BE2C (cell line): Measurements from ENCODE around the gene NOC4L.

Experiments
- DNase-seq: peaks from one replicate; pipeline ENCODE4 v3.0.0-alpha.2; 2020
- H3K27me3 ChIP-seq: fragments of 250-450 bp; sonication (Bioruptor Pico); 2 replicates; pipeline ENCODE4 v1.5.1; 2020; ENCODE audit warnings: mild to moderate bottlenecking
- H3K36me3 ChIP-seq: fragments of 250-450 bp; sonication (Bioruptor Pico); 2 replicates; pipeline ENCODE4 v1.5.1; 2020; ENCODE audit warnings: mild to moderate bottlenecking
- H3K4me1 ChIP-seq: fragments of 250-450 bp; sonication (Bioruptor Pico); 2 replicates; pipeline ENCODE4 v1.5.1; 2020
- H3K4me3 ChIP-seq: 2 replicates; pipeline ENCODE4 v1.5.1; 2011; ENCODE audit warnings: low read depth, low read length
- H3K9me3 ChIP-seq: fragments of 250-450 bp; sonication (Bioruptor Pico); 2 replicates; pipeline ENCODE4 v1.5.1; 2020
- CTCF ChIP-seq: IDR thresholded peaks from 2 replicates; pipeline ENCODE4 v1.5.1; 2012; ENCODE audit warnings: mild to moderate bottlenecking, low read depth, low read length

The NOC4L gene

GRCh38 chr12:132171293-132171967 lies 27.2 kb downstream of the NOC4L start:
- Histone ChIP-seq H3K36me3 (no peaks in the 10 kb centered on the region), H3K9me3 (no peaks in the 10 kb centered on the region), H3K4me1 (no peaks in the 10 kb centered on the region), H3K27me3 (peaks cover 77% of the 10 kb centered on the region), H3K4me3 (no peak overlapping the region)
- DNase-seq: no peak
- TF ChIP-seq CTCF: no peak

GRCh38 chr12:132171968-132172521 lies 27.8 kb downstream of the NOC4L start:
- DNase-seq: no peak
- no peaks in the 10 kb centered on the region for H3K9me3 ChIP-seq
- peaks cover 83% of the 10 kb centered on the region for H3K27me3 ChIP-seq
- H3K36me3 ChIP-seq: no peaks in the 10 kb centered on the region
- H3K4me3 ChIP-seq: no peak overlapping the region
- no peaks in the 10 kb centered on the region for H3K4me1 ChIP-seq
- TF ChIP-seq CTCF: no peak

GRCh38 chr12:132172619-132173018 lies 28.4 kb downstream of the NOC4L start:
- Histone ChIP-seq H3K27me3 (peaks cover 87% of the 10 kb centered on the region), H3K4me1 (no peaks in the 10 kb centered on the region), H3K36me3 (no peaks in the 10 kb centered on the region), H3K9me3 (no peaks in the 10 kb centered on the region), H3K4me3 (no peak overlapping the region)
- TF ChIP-seq CTCF: no peak
- no peak for DNase-seq

- Histone ChIP-seq H3K4me1 (no peaks in the 10 kb centered on the region), H3K27me3 (peaks cover 91% of the 10 kb centered on the region), H3K9me3 (no peaks in the 10 kb centered on the region), H3K36me3 (no peaks in the 10 kb centered on the region), H3K4me3 (no peak overlapping the region)
- TF ChIP-seq CTCF: no peak
- no peak for DNase-seq
Measured at GRCh38 chr12:132173135-132174014, 29.1 kb downstream of the NOC4L start.

GRCh38 chr12:132174015-132174838 lies 30.0 kb downstream of the NOC4L start:
- Histone ChIP-seq H3K27me3 (peaks cover 96% of the 10 kb centered on the region), H3K9me3 (no peaks in the 10 kb centered on the region), H3K36me3 (no peaks in the 10 kb centered on the region), H3K4me1 (no peaks in the 10 kb centered on the region), H3K4me3 (no peak overlapping the region)
- TF ChIP-seq CTCF: no peak
- no peak for DNase-seq
